CD4-positive, alpha-beta T cell (primary cell): ENCODE data around the gene ECM1. TPM values are rescaled to one million over a fixed set of nuclear protein-coding genes. Genes with fewer than 3 reads are reported as not detected.

Experiments
- ATAC-seq: fragments of 200-7000 bp; cut with Tn5 transposase; one replicate; pipeline ENCODE4 v1.10.0; 2022; ENCODE audit warnings: mild to moderate bottlenecking; ENCODE audit not compliant: poor library complexity
- CTCF ChIA-PET: fragments of 350-600 bp; sonication (Branson Sonifier 250); formaldehyde crosslinking; loops from one replicate; lab custom pipeline; 2021; ENCODE audit warnings: antibody characterized with exemption, inconsistent platforms; lab: Charles Lee
- POLR2A ChIA-PET: fragments of 350-600 bp; sonication (Branson Sonifier 250); formaldehyde crosslinking; loops from one replicate; lab custom pipeline; 2021; ENCODE audit warnings: antibody characterized with exemption, inconsistent platforms; lab: Charles Lee
- DNase-seq, 14 experiments: peaks; one replicate each; pipeline ENCODE4 v3.0.0-alpha.2; 2013 to 2020; ENCODE audit warnings: mixed read lengths in 2 of 14
- H3K27ac ChIP-seq, 2 donors: one replicate each; pipeline versions ENCODE4 v1.5.1 to v1.7.0; 2013; ENCODE audit warnings: low read length in 2 of 2, low read depth in 1 of 2, mild to moderate bottlenecking in 1 of 2
- H3K27me3 ChIP-seq, 2 experiments: 1 replicate in 1 of 2; 2 replicates in 1 of 2; pipeline versions ENCODE4 v1.6.1 to v1.7.0; 2013; ENCODE audit warnings: low read length in 2 of 2, control low read depth in 1 of 2, mild to moderate bottlenecking in 1 of 2, moderate library complexity in 1 of 2; ENCODE audit not compliant: insufficient read depth in 2 of 2, control insufficient read depth in 1 of 2
- H3K36me3 ChIP-seq: one replicate; pipeline ENCODE4 v1.6.1; 2013; ENCODE audit warnings: low read length, control low read depth; ENCODE audit not compliant: insufficient read depth
- H3K4me1 ChIP-seq: one replicate; pipeline ENCODE4 v1.6.1; 2013; ENCODE audit warnings: low read length, control low read depth; ENCODE audit not compliant: insufficient read depth
- H3K4me3 ChIP-seq: one replicate; pipeline ENCODE4 v1.5.1; 2013; ENCODE audit warnings: mild to moderate bottlenecking, low read length, moderate library complexity
- H3K9me3 ChIP-seq, 2 experiments: 1 replicate in 1 of 2; 2 replicates in 1 of 2; pipeline versions ENCODE4 v1.6.1 to v1.7.0; 2013; ENCODE audit warnings: low read length in 2 of 2, mild to moderate bottlenecking in 2 of 2, control low read depth in 1 of 2, moderate library complexity in 1 of 2; ENCODE audit not compliant: control insufficient read depth in 1 of 2, insufficient read depth in 1 of 2
- H3K27ac Mint-ChIP-seq: one replicate; pipeline ENCODE4 v1.8.0; 2020; ENCODE audit warnings: mixed read lengths
- H3K27me3 Mint-ChIP-seq: one replicate; pipeline ENCODE4 v1.8.0; 2021; ENCODE audit warnings: mixed read lengths
- H3K36me3 Mint-ChIP-seq: one replicate; pipeline ENCODE4 v1.8.0; 2021; ENCODE audit warnings: low read depth, mixed read lengths
- H3K4me1 Mint-ChIP-seq: one replicate; pipeline ENCODE4 v1.8.0; 2021; ENCODE audit warnings: low read depth, mixed read lengths
- H3K4me3 Mint-ChIP-seq: one replicate; pipeline ENCODE4 v1.8.0; 2020; ENCODE audit warnings: mild to moderate bottlenecking, mixed read lengths
- H3K9me3 Mint-ChIP-seq: one replicate; pipeline ENCODE4 v1.8.0; 2020; ENCODE audit warnings: mixed read lengths
- intact Hi-C, 2 experiments: fragments of 100-400 bp; cut with DNase I in 1 of 2; cut with micrococcal nuclease in 1 of 2; formaldehyde crosslinking; loops; one replicate each; pipeline versions ENCODE4 v1.15.1 to v1.9.0; 2023 to 2025; cut with DNase I, micrococcal nuclease
- total RNA-seq, 174 experiments: library from RNA in 2 of 174; stranded (reverse) in 2 of 174; gene quantifications; one replicate each; pipeline ENCODE4 v1.2.3 and lab custom pipeline; 2021 to 2026
- TF ChIP-seq, protein P1 (sequence below): fragments of 200-600 bp; IDR thresholded peaks from one replicate; pipeline ENCODE4 v1.8.0; 2022; ENCODE audit warnings: antibody characterized with exemption, mild to moderate bottlenecking

Gene ECM1
- total RNA-seq, 2 experiments from 2014 or later: 0.31 TPM; not detected in 1

DNA sequence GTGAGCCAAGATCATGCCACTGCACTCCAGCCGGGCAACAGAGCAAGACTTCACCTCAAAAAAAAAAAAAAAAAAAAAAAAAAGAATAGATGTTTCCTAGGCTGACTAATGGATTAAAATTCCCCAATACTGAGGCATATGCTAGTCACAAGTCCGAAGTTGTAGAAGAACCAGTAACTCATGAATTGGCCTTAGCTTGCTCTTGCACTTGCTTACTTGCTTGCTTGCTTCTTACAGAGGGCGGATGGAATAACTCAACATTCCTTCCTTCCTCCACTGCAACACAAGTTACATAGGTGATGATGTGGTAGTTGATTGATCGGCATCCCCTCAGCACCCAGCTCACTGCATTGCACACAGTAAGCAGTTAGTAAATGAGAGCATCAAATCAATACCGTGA lies 23.5 kb upstream of the ECM1 start:
- Mint-ChIP-seq H3K27me3 (no peaks in the 10 kb centered on the region), H3K36me3 (peaks cover 20% of the 10 kb centered on the region), H3K4me3 (no peak overlapping the region), H3K27ac (no peak overlapping the region), H3K4me1 (peaks cover 24% of the 10 kb centered on the region), H3K9me3 (no peaks in the 10 kb centered on the region)
- no peak overlapping the region for H3K27ac ChIP-seq
- no peaks in the 10 kb centered on the region for H3K9me3 ChIP-seq
- peaks cover 7% of the 10 kb centered on the region for H3K36me3 ChIP-seq
- H3K4me1 ChIP-seq: peaks cover 16% of the 10 kb centered on the region
- POLR2A ChIA-PET: no interaction called here
- no peak overlapping the region for H3K4me3 ChIP-seq
- H3K27me3 ChIP-seq: no peaks in the 10 kb centered on the region
- intact Hi-C loops: no loop called here
- no peak for DNase-seq
- CTCF ChIA-PET: no interaction called here
- TF ChIP-seq, protein P1, sequence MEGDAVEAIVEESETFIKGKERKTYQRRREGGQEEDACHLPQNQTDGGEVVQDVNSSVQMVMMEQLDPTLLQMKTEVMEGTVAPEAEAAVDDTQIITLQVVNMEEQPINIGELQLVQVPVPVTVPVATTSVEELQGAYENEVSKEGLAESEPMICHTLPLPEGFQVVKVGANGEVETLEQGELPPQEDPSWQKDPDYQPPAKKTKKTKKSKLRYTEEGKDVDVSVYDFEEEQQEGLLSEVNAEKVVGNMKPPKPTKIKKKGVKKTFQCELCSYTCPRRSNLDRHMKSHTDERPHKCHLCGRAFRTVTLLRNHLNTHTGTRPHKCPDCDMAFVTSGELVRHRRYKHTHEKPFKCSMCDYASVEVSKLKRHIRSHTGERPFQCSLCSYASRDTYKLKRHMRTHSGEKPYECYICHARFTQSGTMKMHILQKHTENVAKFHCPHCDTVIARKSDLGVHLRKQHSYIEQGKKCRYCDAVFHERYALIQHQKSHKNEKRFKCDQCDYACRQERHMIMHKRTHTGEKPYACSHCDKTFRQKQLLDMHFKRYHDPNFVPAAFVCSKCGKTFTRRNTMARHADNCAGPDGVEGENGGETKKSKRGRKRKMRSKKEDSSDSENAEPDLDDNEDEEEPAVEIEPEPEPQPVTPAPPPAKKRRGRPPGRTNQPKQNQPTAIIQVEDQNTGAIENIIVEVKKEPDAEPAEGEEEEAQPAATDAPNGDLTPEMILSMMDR: no peak
- ATAC-seq: no peak

DNA sequence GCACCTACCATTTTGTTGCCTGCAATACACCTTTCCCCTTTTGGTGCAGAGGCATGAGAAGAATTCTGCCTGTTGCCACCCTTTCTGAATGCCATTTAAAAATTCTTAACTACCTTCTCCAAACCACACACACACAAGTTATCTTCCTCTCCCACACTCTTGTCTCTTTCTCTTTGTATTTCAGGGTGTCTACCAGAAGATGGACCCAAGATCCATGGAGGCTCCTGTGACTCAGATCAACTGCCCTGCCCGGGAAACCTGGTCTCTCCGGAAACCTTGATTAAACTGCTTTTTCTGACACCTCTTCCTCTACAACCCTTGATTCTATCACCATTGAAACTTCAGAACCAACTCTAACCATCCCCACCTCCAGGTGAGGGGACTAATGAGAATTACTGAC lies 23.0 kb upstream of the ECM1 start:
- H3K27me3 Mint-ChIP-seq: no peaks in the 10 kb centered on the region
- no peak overlapping the region for H3K4me3 ChIP-seq
- TF ChIP-seq, protein P1: no peak
- H3K9me3 Mint-ChIP-seq: no peaks in the 10 kb centered on the region
- no peaks in the 10 kb centered on the region for H3K9me3 ChIP-seq
- no peak overlapping the region for H3K27ac Mint-ChIP-seq
- H3K27me3 ChIP-seq: no peaks in the 10 kb centered on the region
- CTCF ChIA-PET: no interaction called here
- H3K27ac ChIP-seq: no peak overlapping the region
- intact Hi-C loops: no loop called here
- peak overlapping the region; percentile 70 for H3K4me3 Mint-ChIP-seq
- H3K4me1 ChIP-seq: peaks cover 16% of the 10 kb centered on the region
- no peak for DNase-seq
- peaks cover 21% of the 10 kb centered on the region for H3K4me1 Mint-ChIP-seq
- H3K36me3 Mint-ChIP-seq: peaks cover 21% of the 10 kb centered on the region
- no peak for ATAC-seq
- peaks cover 9% of the 10 kb centered on the region for H3K36me3 ChIP-seq
- POLR2A ChIA-PET: no interaction called here

DNA sequence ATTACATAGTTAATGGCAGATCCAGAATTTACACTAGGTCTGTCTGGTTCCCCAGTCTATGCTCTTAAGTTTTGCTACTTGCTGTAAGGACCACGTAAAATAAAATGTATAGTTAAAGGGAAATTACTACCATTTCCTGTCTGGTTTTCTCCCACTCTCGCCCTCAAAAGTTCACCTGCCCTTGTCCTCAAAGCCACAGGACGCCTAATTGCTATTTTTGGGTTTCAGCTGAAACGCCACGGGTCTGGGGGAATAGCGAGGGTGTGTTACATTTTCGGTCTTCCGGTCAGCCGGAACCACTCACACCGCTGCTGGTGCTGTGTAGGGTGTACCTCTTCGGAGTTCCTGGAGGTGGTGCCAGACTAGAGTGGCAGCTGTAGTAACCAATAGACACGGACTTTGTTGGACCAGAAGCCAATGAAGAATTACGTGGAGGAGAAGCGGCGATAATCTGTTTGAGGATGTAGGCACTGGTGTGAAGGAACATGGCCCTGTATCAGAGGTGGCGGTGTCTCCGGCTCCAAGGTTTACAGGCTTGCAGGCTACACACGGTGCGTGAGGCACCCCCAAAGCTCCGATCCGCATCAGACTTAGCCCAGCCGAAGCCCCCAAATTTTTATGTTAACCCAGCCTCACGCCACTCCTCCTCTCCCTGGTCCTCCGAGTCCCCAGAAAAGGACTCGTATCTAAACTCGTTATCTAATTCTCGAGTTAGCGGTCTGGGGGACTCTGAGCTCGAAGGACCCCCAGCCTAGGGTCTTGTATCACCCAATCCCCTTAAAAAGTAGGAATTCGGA lies 20.7 kb upstream of the ECM1 start, which contains the start of gene TARS2:
Gene TARS2 (plus strand): TSS at position 454 of the 797 bp plus-strand sequence. CDS start 32 bp downstream, at position 486.
- ChIA-PET POLR2A (interaction anchor here (0.7 to 2.9 kb wide), 10 partner anchors 15 to 142 kb away, joined by 3 to 17 read pairs (median 6); partner anchors contain the start of genes ENSA, FALEC, MCL1 and RPRD2), CTCF (interaction anchor here (0.6 kb wide), 1 partner anchor 14 kb away, joined by 6 read pairs; no protein-coding TSS in a partner anchor)
- Histone ChIP-seq H3K27ac (peak within 1 kb of the TSS; percentile 53 to 59), H3K4me1 (peaks cover 16% of the 10 kb centered on the region), H3K9me3 (no peaks in the 10 kb centered on the region), H3K27me3 (no peaks in the 10 kb centered on the region), H3K4me3 (peak within 1 kb of the TSS; percentile 67), H3K36me3 (peaks cover 26% of the 10 kb centered on the region)
- H3K9me3 Mint-ChIP-seq: no peaks in the 10 kb centered on the region
- H3K36me3 Mint-ChIP-seq: peaks cover 41% of the 10 kb centered on the region
- intact Hi-C loops: loop anchor here in 1 of 2 experiments (2.0 kb wide), 1 partner anchor 120 kb away; no protein-coding TSS in a partner anchor
- H3K4me1 Mint-ChIP-seq: peaks cover 20% of the 10 kb centered on the region
- peak within 1 kb of the TSS; percentile 84 for H3K27ac Mint-ChIP-seq
- H3K27me3 Mint-ChIP-seq: no peaks in the 10 kb centered on the region
- TF ChIP-seq, protein P1: no peak
- peak within 1 kb of the TSS; percentile 98 for H3K4me3 Mint-ChIP-seq
- DNase-seq: peak; percentile 85 to 99 (median 93)
- peak; percentile 100 for ATAC-seq
